HG02610 (cell line): Measurements from ENCODE around the gene CCDC179.

Source experiments
- ATAC-seq: cut with Tn5 transposase; IDR thresholded peaks from one replicate; pipeline ENCODE4 v1.9.1; 2021; ENCODE audit warnings: mild to moderate bottlenecking, moderate library complexity; ENCODE audit not compliant: unreplicated experiment

CCDC179 gene

GRCh38 chr11:22860241-22860640 is at the start of gene CCDC179:
CCDC179 (minus strand) TSS chr11:22860474; CDS start chr11:22860421, 53 bp downstream.
- no peak for ATAC-seq

- ATAC-seq: no peak
Observed at GRCh38 chr11:22903782-22904181, 43.5 kb upstream of the CCDC179 start.

- no peak for ATAC-seq
Observed at GRCh38 chr11:22901603-22902002, 41.3 kb upstream of the CCDC179 start.

DNA sequence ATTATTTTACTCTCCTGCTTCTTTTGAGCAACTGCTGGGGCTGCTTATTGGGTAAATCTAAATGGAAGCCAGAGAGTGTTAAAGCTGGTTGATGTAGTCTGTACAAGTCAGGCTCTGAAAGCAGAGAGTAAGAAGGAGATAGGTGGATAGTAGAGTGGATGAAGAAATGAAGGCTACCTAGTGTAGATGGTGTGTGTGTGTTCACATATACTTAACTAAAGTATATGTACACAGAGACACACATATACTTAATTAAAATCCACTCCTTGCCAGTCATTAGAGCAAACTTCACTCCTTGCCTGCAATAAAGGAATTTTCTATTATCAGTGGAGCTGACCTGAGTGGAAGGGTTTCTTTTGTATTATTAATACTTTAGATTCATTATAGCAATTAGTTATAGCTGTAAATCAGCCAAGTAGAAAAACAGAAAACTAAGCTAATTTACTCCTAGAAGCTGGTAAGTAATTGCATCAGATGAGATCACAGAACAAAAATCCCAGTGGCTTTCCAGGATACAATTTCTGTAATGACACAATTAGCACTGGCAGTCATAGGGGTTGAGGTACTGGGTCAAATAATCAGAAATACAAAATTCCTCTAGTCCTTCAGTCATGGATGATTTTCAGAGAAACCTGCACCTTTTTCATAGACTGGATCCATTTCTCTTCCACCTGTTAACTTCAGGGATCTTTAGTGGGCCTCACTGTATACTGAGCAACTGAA is 40.7 kb upstream of the CCDC179 start:
- no peak for ATAC-seq

DNA sequence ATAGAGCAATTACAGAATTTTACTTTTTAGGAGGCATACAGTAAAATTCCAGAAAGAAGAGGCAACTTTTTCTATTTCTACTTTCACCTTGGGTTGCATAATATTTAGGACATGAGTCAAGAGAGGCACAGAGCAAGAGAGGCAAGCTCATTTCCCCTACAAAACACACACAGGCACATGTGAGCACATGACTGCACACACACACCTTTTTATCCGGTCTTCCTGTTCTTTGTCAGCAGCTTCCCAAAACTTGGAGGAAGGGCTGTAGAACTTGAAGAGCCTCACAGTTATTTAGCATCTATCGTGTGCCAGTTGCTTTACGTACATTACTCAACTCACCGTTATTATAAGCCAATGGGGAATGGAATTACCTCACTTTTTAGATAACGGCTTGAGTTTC is 37.8 kb upstream of the CCDC179 start:
- no peak for ATAC-seq

GRCh38 chr11:22890227-22890626 is 30.0 kb upstream of the CCDC179 start:
- no peak for ATAC-seq

- no peak for ATAC-seq
Observed at GRCh38 chr11:22884217-22884616, 23.9 kb upstream of the CCDC179 start.

DNA sequence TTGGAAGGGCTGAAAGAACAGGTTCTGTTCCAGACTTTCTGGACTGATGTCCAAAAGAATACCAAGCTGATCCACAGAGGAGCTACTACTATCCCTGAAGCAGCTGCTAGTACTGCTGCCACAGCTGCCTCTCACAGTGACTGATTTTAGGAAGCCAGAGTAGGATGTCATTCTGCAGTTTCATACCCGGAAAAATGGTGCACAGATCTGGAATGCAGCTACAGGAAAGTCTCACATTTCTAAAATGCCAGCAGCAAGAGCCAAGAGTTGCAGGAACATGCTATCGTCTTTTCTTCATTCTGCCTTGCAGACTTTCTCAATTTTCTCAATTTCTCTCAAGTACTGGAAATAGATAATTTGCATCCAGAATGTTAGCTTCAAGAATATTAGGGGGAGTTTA is 19.4 kb upstream of the CCDC179 start:
- no peak for ATAC-seq

DNA sequence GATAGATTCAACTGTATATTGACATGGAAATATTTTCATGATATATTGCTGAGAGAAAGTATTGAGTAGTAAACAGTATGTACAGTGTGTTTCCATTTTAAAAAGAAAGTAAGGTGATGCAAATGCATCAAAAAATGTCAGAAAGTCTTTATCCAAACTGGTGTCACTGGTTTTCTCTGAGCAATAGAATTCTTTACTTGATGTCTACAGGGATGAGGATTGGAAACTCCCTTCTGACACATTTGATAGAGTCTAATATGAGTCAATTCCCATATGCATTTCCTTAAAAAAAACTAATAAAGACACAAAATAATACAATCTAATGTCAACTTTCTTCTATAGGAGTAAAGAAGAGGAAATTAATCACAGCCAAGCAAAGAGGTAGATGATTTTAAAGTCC is 18.3 kb upstream of the CCDC179 start:
- no peak for ATAC-seq

DNA sequence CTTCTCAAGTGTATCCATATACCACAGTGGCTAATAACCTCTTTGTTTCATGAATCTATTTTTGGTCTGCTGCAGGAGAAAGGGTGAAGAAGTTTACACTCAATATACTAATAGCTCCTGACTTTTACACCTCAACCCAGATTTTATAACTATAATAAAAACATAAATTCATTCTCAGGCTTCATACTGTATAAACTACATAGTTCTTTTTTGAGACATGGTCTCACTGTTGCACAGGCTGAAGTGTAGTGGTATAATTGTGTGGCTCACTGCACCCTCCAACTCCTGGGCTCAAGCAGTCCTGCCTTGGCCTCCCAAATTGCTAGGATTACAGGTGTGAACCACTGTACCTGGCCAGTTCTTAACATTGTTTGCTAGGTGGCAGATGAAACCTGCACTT is 17.8 kb upstream of the CCDC179 start:
- no peak for ATAC-seq

DNA sequence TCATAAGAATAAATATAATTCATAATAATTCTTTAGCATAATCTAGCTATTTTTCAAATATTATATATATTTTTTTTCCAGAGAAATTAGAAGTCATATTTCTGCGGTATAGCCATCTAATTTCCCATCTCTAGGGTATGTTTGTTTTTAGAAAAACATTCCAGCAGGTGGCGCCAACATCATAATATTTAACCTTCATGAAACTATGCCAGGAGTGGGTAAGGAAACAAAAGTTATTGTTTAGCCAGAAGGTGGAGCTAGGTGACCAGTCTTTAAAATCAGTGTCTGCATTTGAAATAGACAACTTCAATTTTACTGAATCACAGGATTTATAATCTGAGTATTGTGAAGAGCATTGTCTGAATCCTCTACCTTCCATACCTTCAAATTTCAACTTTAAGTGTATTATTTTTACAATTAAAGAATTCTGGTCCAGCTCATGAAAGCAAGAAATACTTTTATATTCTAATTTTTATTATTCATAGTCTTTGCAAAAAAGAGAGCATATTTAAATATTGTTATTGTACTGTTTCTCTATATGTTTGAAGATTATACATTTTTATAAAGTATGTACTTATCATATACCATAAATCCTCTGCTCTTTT is 15.7 kb upstream of the CCDC179 start:
- ATAC-seq: peak; percentile 99

DNA sequence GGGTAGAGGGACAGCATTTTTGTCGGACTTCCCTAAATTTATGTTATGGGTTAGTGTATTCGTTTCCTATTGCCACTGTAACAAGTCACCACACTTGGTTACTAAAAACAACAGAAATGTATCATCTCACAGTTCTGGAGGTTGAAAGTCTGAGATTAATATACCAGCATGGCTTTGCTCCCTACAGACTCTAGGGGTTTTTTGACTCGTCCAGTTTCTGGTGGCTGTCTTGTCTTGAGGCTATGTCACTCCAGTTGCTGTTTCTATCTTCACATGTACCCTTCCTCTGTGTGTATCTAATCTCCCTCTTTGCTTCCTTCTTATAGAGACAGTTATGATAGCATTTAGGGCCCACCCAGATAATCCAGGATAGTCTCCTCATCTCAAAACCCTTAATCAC is 9.1 kb upstream of the CCDC179 start:
- ATAC-seq: peak; percentile 63

GRCh38 chr11:22859756-22860155 is 518 bp downstream of the CCDC179 start:
- ATAC-seq: no peak

DNA sequence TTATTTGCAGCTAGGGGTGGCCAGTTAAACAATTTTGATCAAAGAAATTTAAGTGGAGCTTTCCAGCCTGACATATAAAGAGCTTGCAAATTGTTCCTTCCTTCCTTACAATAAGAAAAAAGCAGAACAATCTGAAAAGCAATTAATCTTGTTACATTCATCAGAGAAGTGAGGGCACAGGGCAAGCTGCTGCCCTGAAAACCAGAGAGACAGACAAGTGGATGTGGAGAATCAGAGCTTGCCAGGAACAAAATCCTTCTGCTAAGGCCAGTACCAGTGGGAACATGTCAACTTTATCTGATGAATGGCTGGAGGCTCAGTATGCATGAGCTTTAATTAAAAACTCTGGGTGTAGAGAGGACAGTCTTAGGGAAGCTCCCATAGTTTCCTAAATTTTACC is 8.8 kb downstream of the CCDC179 start:
- ATAC-seq: no peak

- ATAC-seq: no peak
Observed at GRCh38 chr11:22846726-22847125, 13.5 kb downstream of the CCDC179 start.

- no peak for ATAC-seq
Observed at GRCh38 chr11:22832315-22833015, 27.8 kb downstream of the CCDC179 start.

GRCh38 chr11:22830082-22830414 is 30.2 kb downstream of the CCDC179 start:
- ATAC-seq: no peak

- peak; percentile 94 for ATAC-seq
Observed at GRCh38 chr11:22829231-22830081, 30.8 kb downstream of the CCDC179 start, which contains the start of gene SVIP. SVIP (minus strand) TSS chr11:22829801; CDS start chr11:22829748, 53 bp downstream.

DNA sequence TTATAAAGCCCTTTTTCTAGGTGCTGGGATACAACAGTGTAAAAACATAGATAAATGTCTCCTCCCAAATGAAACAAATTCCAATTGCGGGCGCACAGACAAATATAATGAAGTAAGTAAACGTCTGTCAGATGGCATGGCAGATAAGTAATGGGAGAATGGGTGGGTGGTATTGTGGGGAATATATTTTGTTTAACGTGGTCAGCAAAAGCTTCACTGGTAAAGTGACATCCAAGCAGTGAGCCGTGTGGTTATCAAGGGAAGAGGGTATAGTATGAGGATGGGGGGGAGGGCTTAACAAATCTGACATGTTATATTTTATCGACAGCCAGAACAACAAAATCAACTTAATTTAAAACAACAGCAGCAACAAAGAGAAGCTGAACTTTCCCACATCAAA is 31.9 kb downstream of the CCDC179 start:
- no peak for ATAC-seq

- ATAC-seq: no peak
Observed at GRCh38 chr11:22822203-22822602, 38.1 kb downstream of the CCDC179 start.

- ATAC-seq: no peak
Observed at GRCh38 chr11:22809893-22810292, 50.4 kb downstream of the CCDC179 start.
